ENCODE results near the gene INO80E.
A peak's percentile ranks its signal among the peaks of the same experiment; 100 is the strongest.
"Not testable (repeated sequence)": the region's sequence is repeated elsewhere in the genome, so short reads cannot be mapped to it uniquely, and the experiment has no call there.

INO80E gene

GRCh38 chr16:29995911-29996765 lies at the start of gene INO80E:
INO80E (plus strand) TSS chr16:29996241; CDS start chr16:29996311, 70 bp downstream.
- DNase-seq = peak; percentile 99

DNA sequence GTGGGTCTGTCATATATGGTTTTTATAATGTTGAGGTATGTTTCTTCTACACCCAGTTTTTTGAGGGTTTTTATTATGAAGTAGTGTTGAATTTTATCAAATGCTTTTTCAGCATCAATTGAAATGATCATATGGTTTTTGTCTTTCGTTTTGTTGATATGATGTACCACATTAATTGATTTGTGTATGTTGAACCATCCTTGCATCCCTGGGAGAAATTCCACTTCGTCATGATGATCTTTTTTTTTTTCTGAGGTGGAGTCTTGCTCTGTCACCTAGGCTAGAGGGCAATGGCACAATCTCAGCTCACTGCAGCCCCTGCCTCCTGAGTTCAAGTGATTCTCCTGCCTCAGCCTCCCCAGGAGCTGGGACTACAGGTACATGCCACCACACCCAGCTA lies 48.1 kb upstream of the INO80E start:
- DNase-seq = no peak

DNA sequence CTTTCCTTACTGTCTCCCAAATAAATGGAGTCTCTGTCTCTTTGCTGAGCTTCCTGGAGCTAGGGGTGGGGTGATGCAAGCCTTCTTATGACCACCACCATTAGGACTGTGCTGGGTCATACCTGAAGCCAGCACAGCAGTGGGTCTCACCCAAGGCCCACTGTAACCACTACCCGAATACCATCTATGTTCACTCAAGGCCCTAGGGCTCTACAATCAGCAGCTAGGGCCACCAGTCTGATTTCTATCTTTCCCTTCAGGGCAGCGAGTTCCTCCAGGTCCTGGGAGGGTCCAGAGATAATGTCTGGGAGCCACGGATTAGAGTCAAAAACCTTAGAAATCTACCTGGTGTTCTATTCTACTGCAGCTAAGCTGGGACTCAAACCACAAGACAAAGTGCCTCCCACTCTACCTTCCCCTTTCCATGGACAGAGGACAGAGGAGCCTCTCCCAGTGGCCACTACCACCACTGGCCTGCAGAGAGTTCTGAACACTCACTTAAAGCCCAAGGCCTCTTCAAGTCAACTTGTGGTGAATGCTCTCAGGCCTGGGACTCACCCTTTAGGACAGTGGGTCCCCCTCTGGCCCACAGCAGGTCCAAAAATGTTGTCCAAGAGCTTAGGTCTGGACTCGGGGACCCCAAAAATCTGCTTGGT lies 45.1 kb upstream of the INO80E start:
- DNase-seq = no peak

DNA sequence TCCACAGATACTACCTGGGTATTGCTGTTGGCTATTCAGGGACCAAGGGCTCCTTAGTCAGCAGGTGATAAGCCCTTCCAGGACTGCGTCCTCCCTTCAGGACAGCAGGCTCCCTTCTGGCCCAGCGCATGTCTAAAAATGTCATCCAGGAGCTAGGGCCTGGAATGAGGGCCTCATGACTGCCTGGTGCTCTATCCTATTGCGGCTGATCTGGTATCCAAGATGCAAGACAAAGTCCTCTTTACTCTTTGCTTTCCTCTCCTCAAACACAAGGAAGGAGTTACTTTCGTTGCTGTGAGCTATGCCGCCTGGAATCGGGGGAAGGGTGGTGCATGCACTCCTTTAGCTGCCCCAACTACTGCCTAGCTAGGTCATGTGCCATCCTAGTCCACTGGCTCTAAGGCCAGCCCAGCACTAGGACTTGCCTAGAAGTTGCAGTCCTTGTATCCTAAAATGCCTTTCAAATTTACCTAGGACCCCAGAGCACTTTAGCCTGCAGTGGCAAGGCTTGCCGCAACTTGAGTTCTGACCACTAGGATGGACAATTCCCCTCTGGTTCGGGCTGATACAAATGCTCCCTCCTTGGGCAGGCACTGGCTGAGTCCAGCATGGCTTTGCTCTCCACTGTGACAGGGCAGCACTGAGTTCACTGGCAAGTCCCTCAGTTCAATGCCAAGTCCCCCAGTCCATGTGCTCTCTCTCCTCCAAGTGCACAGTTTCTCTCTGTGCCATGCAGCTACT lies 44.2 kb upstream of the INO80E start:
- no peak for DNase-seq

- DNase-seq = no peak
Measured at GRCh38 chr16:29958756-29959155, 37.3 kb upstream of the INO80E start.

- no peak for DNase-seq
Measured at GRCh38 chr16:29959293-29959692, 36.7 kb upstream of the INO80E start.

GRCh38 chr16:29959821-29960220 lies 36.2 kb upstream of the INO80E start:
- not testable (repeated sequence) for DNase-seq

GRCh38 chr16:29961127-29961478 lies 34.9 kb upstream of the INO80E start:
- DNase-seq = no peak

- peak; percentile 97 for DNase-seq
Measured at GRCh38 chr16:29961479-29962343, 34.3 kb upstream of the INO80E start, which contains the start of gene TMEM219. TMEM219 (plus strand) TSS chr16:29962079; CDS start chr16:29963144, 1,065 bp downstream.

DNA sequence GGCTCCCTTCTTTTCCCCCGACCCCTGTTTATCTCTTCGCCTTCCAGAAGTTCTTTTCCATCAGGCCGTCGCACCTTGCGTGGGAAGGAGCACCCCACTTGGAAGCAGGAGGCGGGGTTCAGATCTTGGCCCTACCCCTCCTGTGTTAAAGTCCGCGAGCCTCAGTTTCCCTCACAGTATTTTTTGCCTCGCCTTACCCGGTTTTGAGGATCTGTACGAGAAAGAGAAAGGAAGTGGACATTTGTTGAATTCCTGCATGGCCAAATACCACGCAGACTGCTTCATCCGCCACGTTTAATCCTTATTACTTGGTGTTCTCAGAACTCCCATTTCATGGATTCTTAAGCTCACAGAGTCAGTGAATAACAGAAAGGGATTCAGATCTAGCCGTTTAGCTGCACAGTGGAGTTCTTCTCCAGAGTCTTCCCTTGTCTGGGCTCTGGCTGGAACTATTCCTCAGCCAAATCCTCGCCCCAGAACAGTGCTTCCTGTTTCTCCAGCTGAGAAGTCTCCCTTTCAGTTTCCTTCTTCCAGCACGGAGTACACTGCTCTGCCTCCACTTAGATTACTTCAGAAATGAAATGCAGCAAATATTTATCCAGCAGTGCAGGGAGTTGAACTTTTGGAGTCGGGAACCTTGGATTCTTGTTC lies 33.6 kb upstream of the INO80E start:
- DNase-seq = peak; percentile 34

- no peak for DNase-seq
Measured at GRCh38 chr16:29963021-29963743, 32.9 kb upstream of the INO80E start.

GRCh38 chr16:29968205-29968604 lies 27.8 kb upstream of the INO80E start:
- no peak for DNase-seq

- no peak for DNase-seq
Measured at GRCh38 chr16:29971304-29971703, 24.7 kb upstream of the INO80E start.

DNA sequence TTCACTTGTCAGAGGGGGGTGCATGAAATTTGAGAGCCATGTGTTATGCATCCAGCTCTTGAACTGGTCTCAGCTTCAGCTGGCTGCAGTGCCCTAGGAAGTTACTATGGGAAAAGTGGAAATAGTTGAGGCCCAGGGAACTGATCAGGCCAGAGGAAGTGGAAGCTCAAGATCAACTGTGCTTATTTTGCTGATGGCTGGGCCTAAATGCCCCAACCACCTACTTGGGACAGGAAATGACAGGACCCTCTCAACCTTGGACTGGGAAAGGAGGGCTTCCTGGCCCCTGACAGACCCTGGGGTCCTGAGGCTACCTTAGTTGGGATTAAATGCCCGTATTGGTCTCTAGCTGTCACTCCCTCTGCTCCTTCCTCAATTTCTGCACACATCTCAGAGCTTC lies 23.5 kb upstream of the INO80E start:
- no peak for DNase-seq

- DNase-seq = no peak
Measured at GRCh38 chr16:29972992-29973383, 23.1 kb upstream of the INO80E start.

DNA sequence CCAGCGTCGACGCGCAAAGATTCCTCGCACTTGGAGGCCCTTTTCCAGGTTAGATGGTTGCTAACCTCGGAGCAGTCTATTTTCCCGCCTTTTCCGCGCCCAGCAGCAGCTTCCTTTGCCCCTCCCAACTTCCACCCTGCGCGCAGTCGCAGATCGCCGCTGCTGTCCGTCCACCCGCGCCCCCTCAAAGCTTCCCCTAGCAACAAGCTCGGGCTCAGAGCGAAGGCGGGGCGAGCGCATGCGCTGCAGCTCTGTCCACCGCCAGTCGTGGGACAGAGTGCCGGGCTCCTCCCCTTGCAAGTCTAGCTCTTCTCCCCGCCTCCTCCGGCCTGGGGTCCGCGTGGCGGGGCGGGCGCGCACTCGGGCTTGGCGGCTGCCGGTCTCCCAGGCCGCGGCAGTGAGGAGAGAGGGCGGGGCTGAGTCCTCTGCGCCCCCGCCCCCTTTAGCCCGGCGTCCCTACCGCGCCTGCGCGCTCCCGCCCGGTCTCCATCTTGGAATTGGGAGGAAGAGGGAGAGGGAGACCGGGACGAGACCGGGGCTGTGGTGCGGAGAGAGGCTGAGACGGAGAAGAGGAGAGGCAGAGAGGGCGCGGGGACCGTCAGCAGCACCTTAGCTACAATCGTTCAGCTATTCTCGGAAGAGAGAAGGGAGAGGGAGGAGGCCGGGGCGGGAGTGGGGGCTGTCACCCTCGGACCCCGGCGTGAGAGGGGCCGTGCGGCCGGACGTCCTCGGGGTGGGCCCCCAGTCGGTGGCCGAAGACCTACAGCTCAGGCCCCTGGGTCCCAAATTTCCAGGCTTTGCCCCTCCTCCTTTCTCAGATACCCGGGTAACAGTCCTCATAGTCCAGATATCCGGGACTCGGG lies 22.4 kb upstream of the INO80E start, which contains the start of gene TAOK2:
TSS of gene TAOK2 (plus strand) at position 485 of the 863 bp plus-strand sequence. CDS start 3,905 bp downstream, outside the sequence.
- DNase-seq = peak; percentile 100

- peak; percentile 31 for DNase-seq
Measured at GRCh38 chr16:29974291-29975133, 21.5 kb upstream of the INO80E start.

GRCh38 chr16:29975134-29975538 lies 20.9 kb upstream of the INO80E start:
- DNase-seq = no peak
